ENCODE data around the gene SELENOW.

SELENOW gene

DNA sequence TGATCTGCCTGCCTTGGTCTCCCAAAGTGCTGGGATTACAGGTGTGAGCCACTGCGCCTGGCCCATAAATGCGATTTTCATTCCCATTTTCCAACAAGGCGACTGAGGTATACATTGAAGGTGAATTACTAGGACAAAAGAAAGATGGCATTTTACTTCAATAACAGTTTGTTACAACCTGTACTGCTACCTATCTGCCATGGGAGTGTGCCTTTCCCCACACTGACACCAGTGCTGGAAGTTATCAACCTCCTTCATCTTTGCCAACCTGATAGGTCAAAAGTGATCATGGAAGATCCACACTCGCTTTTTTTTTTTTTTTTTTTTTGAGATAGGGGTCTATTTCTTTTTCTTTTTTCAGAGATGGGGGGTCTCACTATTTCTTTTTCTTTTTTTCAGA, 54.2 kb downstream of the SELENOW start:
- no peak for DNase-seq

Measured in hematopoietic multipotent progenitor cell treated with erythropoietin and hydrocortisone succinate and interleukin-3 and kit ligand, for 8 days (in vitro differentiated cells).